Mammary epithelial cell (primary cell): ENCODE results near the gene PTPN11.

ENCODE experiments used
- EZH2 ChIP-seq: IDR thresholded peaks from 2 replicates; pipeline ENCODE4 v1.6.1; 2012; ENCODE audit warnings: low read length, inconsistent platforms, borderline replicate concordance
- TF ChIP-seq, protein P1 (sequence below), 2 donors: IDR thresholded peaks in 1 of 2; conservative IDR thresholded peaks in 1 of 2; 2 replicates each; pipeline ENCODE4 v1.5.1; 2011 to 2012; ENCODE audit warnings: inconsistent platforms in 2 of 2, low read length in 2 of 2, mild to moderate bottlenecking in 2 of 2, control low read depth in 1 of 2, low read depth in 1 of 2; ENCODE audit not compliant: insufficient read depth in 1 of 2; ENCODE audit errors: extremely low read depth in 1 of 2

DNA sequence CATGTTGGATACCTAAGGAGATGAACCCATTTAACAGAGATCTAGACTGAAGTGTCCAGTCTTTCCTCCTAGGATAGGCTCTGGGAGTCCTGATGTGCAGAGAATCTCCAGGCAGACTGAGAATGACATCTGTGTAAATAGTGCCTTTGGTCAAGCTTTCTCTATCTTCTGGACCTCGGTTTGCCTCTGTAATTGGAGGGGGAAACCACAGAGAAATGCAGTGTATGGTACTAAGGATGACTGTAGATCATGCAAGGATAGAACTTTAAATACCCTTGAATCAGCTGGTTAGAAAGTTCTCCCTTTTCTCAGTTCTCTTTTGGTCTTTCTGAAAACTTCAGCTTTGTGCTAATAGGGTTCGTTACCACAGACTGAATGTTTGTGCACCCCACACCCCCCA is 112.2 kb downstream of the PTPN11 start:
- TF ChIP-seq, protein P1, sequence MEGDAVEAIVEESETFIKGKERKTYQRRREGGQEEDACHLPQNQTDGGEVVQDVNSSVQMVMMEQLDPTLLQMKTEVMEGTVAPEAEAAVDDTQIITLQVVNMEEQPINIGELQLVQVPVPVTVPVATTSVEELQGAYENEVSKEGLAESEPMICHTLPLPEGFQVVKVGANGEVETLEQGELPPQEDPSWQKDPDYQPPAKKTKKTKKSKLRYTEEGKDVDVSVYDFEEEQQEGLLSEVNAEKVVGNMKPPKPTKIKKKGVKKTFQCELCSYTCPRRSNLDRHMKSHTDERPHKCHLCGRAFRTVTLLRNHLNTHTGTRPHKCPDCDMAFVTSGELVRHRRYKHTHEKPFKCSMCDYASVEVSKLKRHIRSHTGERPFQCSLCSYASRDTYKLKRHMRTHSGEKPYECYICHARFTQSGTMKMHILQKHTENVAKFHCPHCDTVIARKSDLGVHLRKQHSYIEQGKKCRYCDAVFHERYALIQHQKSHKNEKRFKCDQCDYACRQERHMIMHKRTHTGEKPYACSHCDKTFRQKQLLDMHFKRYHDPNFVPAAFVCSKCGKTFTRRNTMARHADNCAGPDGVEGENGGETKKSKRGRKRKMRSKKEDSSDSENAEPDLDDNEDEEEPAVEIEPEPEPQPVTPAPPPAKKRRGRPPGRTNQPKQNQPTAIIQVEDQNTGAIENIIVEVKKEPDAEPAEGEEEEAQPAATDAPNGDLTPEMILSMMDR (conservative IDR thresholded peaks at IDR 0.05 in 1 of 2, IDR thresholded peaks at IDR 0.05 in 1 of 2; ENCODE audit: extremely low read depth in 1 of 2, insufficient read depth in 1 of 2, low read depth in 1 of 2, low read length in 2 of 2), result no peak
- TF ChIP-seq EZH2, result no peak
